IMR-90 (cell line): ENCODE results near the gene MPST. TPM values are rescaled to one million over a fixed set of nuclear protein-coding genes. Genes with fewer than 3 reads are reported as not detected.
A peak's percentile ranks its signal among the peaks of the same experiment; 100 is the strongest.

Experiments
- ATAC-seq: fragments of 200-7000 bp; cut with Tn5 transposase; 2 replicates; pipeline ENCODE4 v1.9.1; 2020; ENCODE audit warnings: low read depth, mild to moderate bottlenecking, moderate library complexity
- BruUV-seq: library from RNA; stranded (reverse); fragments of 400-500 nt; replicated peaks from 2 replicates; lab custom pipeline; 2021; lab: Mats Ljungman, UMichigan
- CTCF ChIA-PET: fragments of 300-600 bp; formaldehyde crosslinking; extraction: SDS; loops from one replicate; lab custom pipeline; 2021; ENCODE audit warnings: antibody characterized with exemption; lab: Yijun Ruan, JAX
- POLR2A ChIA-PET: fragments of 300-600 bp; sonication (Branson Sonifier 250); formaldehyde crosslinking; loops from one replicate; lab custom pipeline; 2022; ENCODE audit warnings: antibody characterized with exemption; ENCODE audit not compliant: unreplicated experiment; lab: Charles Lee
- DNase-seq: peaks from one replicate; pipeline ENCODE4 v3.0.0; 2013
- H2AFZ ChIP-seq: replicated peaks from 2 replicates; pipeline ENCODE3; 2013; ENCODE audit warnings: low read length, mild to moderate bottlenecking; ENCODE audit not compliant: poor library complexity
- H2AK5ac ChIP-seq: 2 replicates; pipeline ENCODE4 v1.6.1; 2013; ENCODE audit warnings: low read depth, low read length, inconsistent platforms
- H2AK9ac ChIP-seq: replicated peaks from 2 replicates; pipeline ENCODE3; 2013; ENCODE audit warnings: mild to moderate bottlenecking, low read depth, low read length, moderate library complexity; ENCODE audit not compliant: poor library complexity
- H2BK120ac ChIP-seq: 2 replicates; pipeline ENCODE4 v1.6.1; 2013; ENCODE audit warnings: low read depth, low read length, inconsistent platforms
- H2BK15ac ChIP-seq: 3 replicates; pipeline ENCODE4 v1.6.1; 2013; ENCODE audit warnings: low read depth, low read length, inconsistent platforms
- H2BK20ac ChIP-seq: 2 replicates; pipeline ENCODE4 v1.6.1; 2013; ENCODE audit warnings: low read depth, mild to moderate bottlenecking, inconsistent platforms, low read length, moderate library complexity
- H2BK5ac ChIP-seq: 2 replicates; pipeline ENCODE4 v1.6.1; 2013; ENCODE audit warnings: mild to moderate bottlenecking, low read depth, low read length, inconsistent platforms; ENCODE audit not compliant: poor library complexity, severe bottlenecking
- H3K14ac ChIP-seq: replicated peaks from 2 replicates; pipeline ENCODE4 v1.6.1; 2013; ENCODE audit warnings: low read depth, low read length, inconsistent platforms
- H3K18ac ChIP-seq: 2 replicates; pipeline ENCODE4 v1.6.1; 2013; ENCODE audit warnings: low read depth, low read length, control low read depth
- H3K23ac ChIP-seq: 2 replicates; pipeline ENCODE4 v1.6.1; 2013; ENCODE audit warnings: low read depth, low read length, inconsistent platforms
- H3K27ac ChIP-seq: 2 replicates; pipeline ENCODE4 v1.5.1; 2013; ENCODE audit warnings: mild to moderate bottlenecking, control low read depth, low read length; ENCODE audit not compliant: insufficient read depth
- H3K27me3 ChIP-seq: 2 replicates; pipeline ENCODE4 v1.6.1; 2013; ENCODE audit warnings: low read length; ENCODE audit not compliant: control insufficient read depth, insufficient read depth
- H3K36me3 ChIP-seq: 2 replicates; pipeline ENCODE4 v1.6.1; 2013; ENCODE audit warnings: low read length, mixed read lengths; ENCODE audit not compliant: control insufficient read depth, insufficient read depth
- H3K4ac ChIP-seq: 2 replicates; pipeline ENCODE4 v1.6.1; 2013; ENCODE audit warnings: low read depth, low read length, inconsistent platforms
- H3K4me1 ChIP-seq: 2 replicates; pipeline ENCODE4 v1.6.1; 2013; ENCODE audit warnings: low read length, mixed read lengths; ENCODE audit not compliant: control insufficient read depth, insufficient read depth
- H3K4me2 ChIP-seq: 2 replicates; pipeline ENCODE4 v1.6.1; 2013; ENCODE audit warnings: low read depth, mild to moderate bottlenecking, control low read depth, low read length, moderate library complexity
- H3K4me3 ChIP-seq: 2 replicates; pipeline ENCODE4 v1.5.1; 2013; ENCODE audit warnings: low read depth, mild to moderate bottlenecking, control low read depth, low read length, moderate library complexity; ENCODE audit not compliant: insufficient read depth
- H3K56ac ChIP-seq: 2 replicates; pipeline ENCODE4 v1.6.1; 2013; ENCODE audit warnings: low read length, inconsistent platforms; ENCODE audit not compliant: insufficient read depth; ENCODE audit errors: extremely low read depth
- H3K79me1 ChIP-seq, 2 experiments: 2 replicates each; pipeline ENCODE4 v1.6.1; 2013; ENCODE audit warnings: low read length in 2 of 2, inconsistent platforms in 1 of 2, low read depth in 1 of 2
- H3K9ac ChIP-seq: 2 replicates; pipeline ENCODE4 v1.6.1; 2013; ENCODE audit warnings: low read depth, low read length, control low read depth
- H3K9me1 ChIP-seq: 2 replicates; pipeline ENCODE4 v1.6.1; 2013; ENCODE audit warnings: low read length, inconsistent platforms; ENCODE audit not compliant: insufficient read depth
- H3K9me3 ChIP-seq: 2 replicates; pipeline ENCODE4 v1.6.1; 2013; ENCODE audit warnings: low read length; ENCODE audit not compliant: control insufficient read depth, insufficient read depth
- H4K20me1 ChIP-seq: 2 replicates; pipeline ENCODE4 v1.6.1; 2013; ENCODE audit warnings: low read length, inconsistent platforms; ENCODE audit not compliant: insufficient read depth
- H4K5ac ChIP-seq: 2 replicates; pipeline ENCODE4 v1.6.1; 2013; ENCODE audit warnings: mild to moderate bottlenecking, low read depth, low read length, control low read depth
- H4K8ac ChIP-seq, 2 experiments: 2 replicates each; pipeline ENCODE4 v1.6.1; 2013; ENCODE audit warnings: low read depth in 2 of 2, low read length in 2 of 2, control low read depth in 1 of 2, inconsistent platforms in 1 of 2
- H4K91ac ChIP-seq: 2 replicates; pipeline ENCODE4 v1.6.1; 2013; ENCODE audit warnings: low read depth, low read length, inconsistent platforms; ENCODE audit not compliant: insufficient read depth
- BHLHE40 ChIP-seq: fragments of 150-350 bp; IDR thresholded peaks from 2 replicates; pipeline ENCODE4 v1.6.1; 2016; ENCODE audit warnings: mild to moderate bottlenecking, low read depth, low read length
- CEBPB ChIP-seq: IDR thresholded peaks from 2 replicates; pipeline ENCODE4 v1.6.1; 2012; ENCODE audit warnings: low read depth, low read length, improper control_type of control experiment
- MAZ ChIP-seq: IDR thresholded peaks from 2 replicates; pipeline ENCODE4 v1.6.1; 2012; ENCODE audit warnings: low read depth, mild to moderate bottlenecking, low read length, improper control_type of control experiment, moderate library complexity, borderline replicate concordance
- POLR2A ChIP-seq: IDR thresholded peaks from 2 replicates; pipeline ENCODE4 v1.6.1; 2012; ENCODE audit warnings: mild to moderate bottlenecking, low read depth, low read length
- RFX5 ChIP-seq: IDR thresholded peaks from 2 replicates; pipeline ENCODE4 v1.8.0; 2012; ENCODE audit warnings: low read depth, mild to moderate bottlenecking, low read length, moderate library complexity
- SMC3 ChIP-seq: fragments of 150-350 bp; IDR thresholded peaks from 2 replicates; pipeline ENCODE4 v1.6.1; 2016; ENCODE audit warnings: low read depth, mild to moderate bottlenecking, antibody characterized with exemption, low read length, moderate library complexity
- USF2 ChIP-seq: fragments of 150-350 bp; IDR thresholded peaks from 2 replicates; pipeline ENCODE4 v1.6.1; 2017; ENCODE audit warnings: mild to moderate bottlenecking, antibody characterized with exemption, low read length, low read depth
- WGBS, 2 experiments: methylation state at CpG; one replicate each; pipeline versions ENCODE4 v1.1.5 to v1.1.7; 2013; ENCODE audit warnings: missing lambda C conversion rate in 2 of 2; ENCODE audit not compliant: insufficient read length in 1 of 2; ENCODE audit errors: extremely low coverage in 2 of 2; 5-methylcytosine and 5-hydroxymethylcytosine counted together
- dilution Hi-C: fragments of 300-500 bp; cut with HindIII; formaldehyde crosslinking; loops from one replicate; pipeline ENCODE4 v1.14.3; 2018; ENCODE audit warnings: low sequenced_read_pairs; ENCODE audit not compliant: unreplicated experiment
- in situ Hi-C: fragments of 300-500 bp; cut with MboI; formaldehyde crosslinking; loops from 3 replicates; pipeline ENCODE4 v1.14.3; 2019; ENCODE audit warnings: low sequenced_read_pairs, inconsistent platforms, mixed read lengths
- intact Hi-C: fragments of 100-400 bp; cut with micrococcal nuclease; formaldehyde crosslinking; loops from 2 replicates; pipeline ENCODE4 v1.10.0; 2022
- polyA plus RNA-seq, 3 experiments: library from polyadenylated mRNA; depleted of rRNA; stranded (reverse); fragments of >200 nt; gene quantifications; 2 replicates each; pipeline ENCODE4 v1.2.3, GENCODE V29; 2012; ENCODE audit warnings: low replicate concordance in 1 of 3
- total RNA-seq: library from RNA; depleted of rRNA; stranded (reverse); fragments of >200 nt; gene quantifications from 2 replicates; pipeline ENCODE4 v1.2.3, GENCODE V29; 2012

Gene MPST
- total and polyA plus RNA-seq, 2 of the 4 experiments (the other 2 are of a cell fraction) = 19.2 to 43.0 TPM

DNA sequence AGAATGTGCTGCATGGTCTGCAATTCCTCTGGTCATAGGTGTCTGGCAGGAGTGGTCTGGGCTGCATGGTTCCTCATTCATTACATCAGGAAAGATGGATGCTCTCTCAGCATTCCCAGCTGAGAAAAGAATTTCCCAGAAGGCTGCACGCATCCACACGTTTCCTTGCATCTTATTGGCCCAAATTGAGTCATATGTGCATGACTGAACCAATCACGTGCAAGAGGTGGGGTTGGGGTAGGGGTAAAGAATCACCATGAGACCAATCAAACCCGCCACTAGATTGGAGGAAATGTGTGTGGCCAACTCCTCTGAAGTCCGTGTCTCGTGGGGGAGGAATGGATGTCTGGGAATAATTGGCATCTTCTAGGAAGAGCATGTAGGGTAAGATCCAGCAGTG lies 29.1 kb upstream of the MPST start:
- in situ Hi-C loops = no loop called here
- BruUV-seq = no TSS peak
- Histone ChIP-seq H4K20me1 (no peaks in the 10 kb centered on the region), H3K4ac (no peak overlapping the region), H3K4me1 (no peaks in the 10 kb centered on the region), H2BK120ac (no peak overlapping the region), H3K4me3 (no peak overlapping the region), H3K23ac (no peak overlapping the region), H3K4me2 (no peak overlapping the region), H3K9me1 (no peaks in the 10 kb centered on the region), H3K56ac (no peak overlapping the region), H3K9ac (no peak overlapping the region), H4K91ac (no peak overlapping the region), H3K18ac (no peak overlapping the region), H4K8ac (no peak overlapping the region), H2BK15ac (no peak overlapping the region), H3K36me3 (no peaks in the 10 kb centered on the region), H3K14ac (no peak overlapping the region), H3K27me3 (peaks cover 12% of the 10 kb centered on the region), H3K9me3 (peaks cover 6% of the 10 kb centered on the region; the same call in 1 of the 2 replicates), H3K79me1 (no peaks in the 10 kb centered on the region), H2AK9ac (no peak overlapping the region), H2BK5ac (no peak overlapping the region), H3K27ac (no peak overlapping the region), H2AFZ (peak overlapping the region; percentile 21), H2AK5ac (no peak overlapping the region), H2BK20ac (no peak overlapping the region), H4K5ac (no peak overlapping the region)
- DNase-seq (no peak), ATAC-seq (no peak)
- POLR2A ChIA-PET = no interaction called here
- CTCF ChIA-PET = no interaction called here
- intact Hi-C loops = no loop called here
- TF ChIP-seq BHLHE40 = no peak
- TF ChIP-seq USF2 = peak; percentile 12; the same call in 1 of the 2 replicates
- TF ChIP-seq CEBPB = no peak
- no peak for TF ChIP-seq POLR2A
- no peak for TF ChIP-seq MAZ
- TF ChIP-seq RFX5 = no peak
- no peak for TF ChIP-seq SMC3
- dilution Hi-C loops = no loop called here
- WGBS, 2 experiments = 58% methylated on average over 2 of the region's 6 CpGs; no CpG with 5 or more reads in 1 of the 2 experiments
